GM19372 (cell line): ENCODE data around the gene C3orf38.
"Not testable (repeated sequence)": the region's sequence is repeated elsewhere in the genome, so short reads cannot be mapped to it uniquely, and the experiment has no call there.

Experiments used
- ATAC-seq: cut with Tn5 transposase; IDR thresholded peaks from one replicate; pipeline ENCODE4 v1.9.1; 2021; ENCODE audit warnings: mild to moderate bottlenecking, low read depth, moderate library complexity; ENCODE audit not compliant: unreplicated experiment

C3orf38 gene

DNA sequence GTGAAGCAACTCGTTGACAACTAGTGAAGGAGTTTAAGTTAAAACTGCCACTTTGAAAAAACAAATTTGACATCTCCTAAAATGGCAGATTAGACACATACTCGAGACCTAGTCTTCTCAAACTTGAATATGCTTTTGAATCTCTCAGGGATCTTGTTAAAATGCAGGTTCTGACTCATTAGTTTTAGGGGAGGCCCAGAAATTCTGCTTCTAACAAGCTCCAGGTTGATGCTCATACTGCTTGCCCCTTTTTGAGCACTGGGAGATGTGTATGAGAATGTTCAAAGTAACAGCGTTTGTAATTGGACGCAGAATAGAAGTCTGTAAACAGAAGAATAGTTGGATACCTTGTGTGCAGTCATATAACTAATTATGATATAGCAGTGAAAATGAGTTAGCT lies 1.6 kb downstream of the C3orf38 start:
- ATAC-seq, result no peak

GRCh38 chr3:88152841-88153240 lies 3.1 kb downstream of the C3orf38 start:
- no peak for ATAC-seq

DNA sequence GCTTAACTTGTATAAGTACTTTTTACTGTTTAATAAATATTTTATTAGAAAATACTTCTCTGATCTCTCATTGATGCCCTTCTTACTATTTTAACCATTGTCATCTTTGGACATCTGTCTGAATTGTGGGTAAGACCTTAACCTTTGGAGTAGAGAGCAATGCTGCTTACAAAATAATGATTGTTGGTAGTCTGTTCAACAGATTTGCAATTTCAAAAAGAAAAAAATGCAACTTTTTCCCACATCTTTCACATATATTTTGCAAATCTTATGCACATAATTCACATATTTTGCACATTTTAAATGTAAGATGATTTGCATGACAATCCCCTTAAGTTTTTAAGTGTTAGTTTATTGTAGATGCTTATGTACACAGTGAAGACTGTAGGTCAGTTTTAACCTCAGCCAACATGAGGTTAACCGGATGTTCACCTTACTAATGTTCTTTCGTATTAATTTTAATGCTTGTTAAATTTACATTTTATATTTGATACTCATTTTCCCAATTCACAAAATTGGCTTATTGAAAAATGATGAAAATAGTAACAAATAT lies 16.7 kb downstream of the C3orf38 start:
- ATAC-seq, result no peak

GRCh38 chr3:88167173-88167572 lies 17.4 kb downstream of the C3orf38 start:
- no peak for ATAC-seq

- no peak for ATAC-seq
Measured at GRCh38 chr3:88167704-88168103, 17.9 kb downstream of the C3orf38 start.

DNA sequence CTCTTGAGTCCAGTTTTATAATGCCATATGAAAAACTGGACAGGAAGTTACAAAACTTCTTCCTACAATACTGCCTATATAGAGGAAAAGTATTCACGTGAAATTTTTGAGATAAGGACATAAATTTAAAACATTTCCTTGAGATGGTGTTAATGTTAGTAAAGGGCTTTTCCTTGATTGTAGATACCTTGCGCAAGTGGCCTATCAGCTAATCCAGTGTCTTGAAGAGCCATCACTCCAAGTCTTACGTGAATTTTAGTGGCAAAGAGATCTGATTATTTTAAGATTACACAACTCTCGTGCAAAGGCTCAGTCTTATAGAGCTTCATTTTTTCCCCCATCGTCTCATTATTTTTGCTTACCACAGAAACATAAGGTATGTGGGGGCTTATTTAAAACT lies 18.4 kb downstream of the C3orf38 start:
- no peak for ATAC-seq

- peak; percentile 89 for ATAC-seq
Measured at GRCh38 chr3:88180398-88180999, 30.7 kb downstream of the C3orf38 start.

- not testable (repeated sequence) for ATAC-seq
Measured at GRCh38 chr3:88182165-88182918, 32.6 kb downstream of the C3orf38 start.

DNA sequence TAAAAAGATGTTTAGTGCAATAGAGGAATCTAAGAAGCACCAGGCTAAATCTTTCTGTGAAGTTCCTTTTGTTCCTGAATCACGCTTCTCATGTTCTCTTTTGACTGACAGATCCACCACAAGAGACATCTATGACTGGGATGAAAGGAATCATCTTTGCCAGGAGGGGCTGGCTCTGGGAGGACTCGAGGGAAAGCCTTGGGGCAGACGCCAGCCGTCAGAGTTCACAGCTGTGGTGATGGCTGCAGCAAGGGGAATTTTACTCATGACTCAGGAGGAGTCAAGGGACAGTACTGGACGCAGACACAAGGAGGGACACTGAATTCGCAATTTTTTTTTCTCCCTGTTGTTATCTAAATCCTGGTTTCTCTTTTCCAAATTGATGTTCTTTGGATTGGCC lies 38.7 kb downstream of the C3orf38 start:
- no peak for ATAC-seq

GRCh38 chr3:88189361-88189810 lies 39.6 kb downstream of the C3orf38 start:
- peak; percentile 80 for ATAC-seq

DNA sequence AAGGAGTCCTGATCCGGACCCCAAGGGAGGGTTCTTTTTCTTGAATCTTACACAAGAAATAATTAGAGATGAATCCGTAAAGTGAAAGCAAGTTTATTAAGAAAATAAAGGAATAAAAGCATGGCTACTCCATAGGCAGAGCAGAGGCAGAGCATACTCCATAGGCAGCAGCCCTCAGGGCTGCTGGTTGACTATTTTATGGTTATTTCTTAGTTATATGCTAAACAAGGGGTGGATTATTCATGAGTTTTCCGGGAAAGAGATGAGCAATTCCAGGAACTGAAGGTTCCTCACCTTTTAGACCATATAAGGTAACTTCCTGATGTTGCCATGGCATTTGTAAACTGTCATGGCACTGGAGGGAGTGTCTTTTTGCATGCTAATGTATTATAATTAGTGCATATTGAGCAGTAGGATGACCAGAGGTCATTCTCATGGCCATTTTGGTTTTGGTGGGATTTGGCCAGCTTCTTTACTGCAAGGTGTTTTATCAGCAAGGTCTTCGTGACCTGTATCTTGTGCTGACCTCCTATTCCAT lies 42.2 kb downstream of the C3orf38 start:
- ATAC-seq, result no peak

GRCh38 chr3:88192631-88193030 lies 42.9 kb downstream of the C3orf38 start:
- no peak for ATAC-seq

GRCh38 chr3:88195951-88196434 lies 46.2 kb downstream of the C3orf38 start:
- no peak for ATAC-seq

GRCh38 chr3:88198121-88198520 lies 48.4 kb downstream of the C3orf38 start:
- ATAC-seq, result no peak

DNA sequence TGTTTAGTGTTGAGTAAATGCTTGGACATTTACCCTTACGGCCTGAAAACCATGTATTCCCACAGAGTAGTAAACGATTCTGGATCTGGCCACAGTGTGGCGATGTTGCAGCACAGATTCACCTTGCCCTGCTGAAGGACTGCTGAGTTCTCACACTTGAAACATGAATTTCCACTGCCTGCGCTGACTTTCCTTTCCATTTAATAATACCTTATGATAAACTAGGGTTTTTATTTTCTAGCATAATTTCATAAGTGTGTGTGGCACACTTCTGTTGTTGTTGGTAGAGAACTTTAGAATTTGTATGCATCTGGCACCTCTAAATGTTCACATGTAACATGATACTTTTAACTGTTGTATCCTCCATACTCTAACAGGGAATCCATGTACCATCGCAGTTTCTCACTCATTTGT lies 53.9 kb downstream of the C3orf38 start:
- peak; percentile 95 for ATAC-seq
